ENCODE measurements around the gene ASXL2.
"Not testable (repeated sequence)": the region's sequence is repeated elsewhere in the genome, so short reads cannot be mapped to it uniquely, and the experiment has no call there.

The ASXL2 gene

GRCh38 chr2:25855065-25855464 lies 23.2 kb downstream of the ASXL2 start:
- Histone ChIP-seq H3K27ac (no peak overlapping the region), H3K4me3 (ENCODE audit: low read depth, low read length) (no peak overlapping the region), H3K9me3 (ENCODE audit: severe bottlenecking) (no peaks in the 10 kb centered on the region), H3K27me3 (ENCODE audit: insufficient read depth, low read depth, severe bottlenecking) (no peaks in the 10 kb centered on the region), H3K36me3 (peaks cover 3% of the 10 kb centered on the region; the same call in 1 of the 2 replicates)
- no peak for TF ChIP-seq CTCF (IDR thresholded peaks at IDR 0.05; ENCODE audit: low read depth, low read length)
- DNase-seq: no peak

DNA sequence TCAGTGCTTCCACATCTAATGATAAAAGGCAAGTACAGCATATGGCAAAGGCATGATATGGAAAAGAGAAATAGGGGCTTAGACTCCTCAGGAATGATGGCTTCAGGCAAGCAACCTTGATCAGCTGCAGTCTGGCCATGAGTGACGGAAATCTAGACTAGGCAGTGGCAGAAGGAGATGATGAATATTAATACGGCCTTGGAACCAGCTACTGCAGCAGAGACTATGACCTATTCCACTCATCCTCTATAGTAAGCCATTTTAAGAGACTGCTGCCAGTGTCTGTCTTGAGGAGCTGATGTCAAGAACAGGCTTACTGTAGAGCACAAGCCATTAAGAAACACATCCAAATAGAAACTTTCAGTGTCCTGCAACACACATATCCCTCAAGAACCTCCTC lies 23.7 kb downstream of the ASXL2 start:
- Histone ChIP-seq H3K27ac (no peak overlapping the region), H3K27me3 (ENCODE audit: insufficient read depth, low read depth, severe bottlenecking) (no peaks in the 10 kb centered on the region), H3K4me3 (ENCODE audit: low read depth, low read length) (no peak overlapping the region)

DNA sequence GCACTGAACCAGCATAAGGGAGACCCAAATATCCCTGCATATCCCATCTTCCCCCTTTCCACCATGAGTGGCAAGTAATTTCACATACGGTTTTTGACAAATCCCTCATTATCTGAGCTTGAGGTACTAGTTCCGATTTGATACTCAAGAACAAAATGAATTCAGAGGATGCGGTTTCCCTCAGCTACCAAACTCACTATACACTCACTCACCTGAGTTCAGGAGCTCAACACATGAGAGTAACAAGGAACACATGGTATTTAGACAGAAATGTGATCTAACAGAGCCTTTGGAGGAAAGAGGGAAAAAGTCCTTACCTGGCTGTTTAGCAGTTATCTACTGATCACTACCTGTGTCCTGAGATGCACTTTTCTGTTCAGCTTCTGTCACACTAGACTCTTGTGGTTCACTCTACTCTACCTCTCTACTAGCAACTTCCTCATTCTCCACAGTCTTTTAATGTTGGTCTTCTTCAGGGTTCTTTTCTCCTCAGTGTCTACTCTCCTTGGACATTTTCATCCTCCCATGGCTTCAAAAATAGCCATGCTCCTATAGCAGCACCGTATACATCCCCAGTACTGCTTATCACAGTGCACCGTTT lies 25.1 kb downstream of the ASXL2 start:
- H3K27ac ChIP-seq: no peak overlapping the region
- DNase-seq: no peak
- no peak for TF ChIP-seq CTCF (IDR thresholded peaks at IDR 0.05; ENCODE audit: low read depth, low read length)

More for the DNA sequence above, 23.7 kb downstream of the ASXL2 start:
- no peaks in the 10 kb centered on the region for H3K9me3 ChIP-seq (ENCODE audit: severe bottlenecking)
- DNase-seq: no peak
- no peak for TF ChIP-seq CTCF (IDR thresholded peaks at IDR 0.05; ENCODE audit: low read depth, low read length)
- peaks cover 3% of the 10 kb centered on the region; the same call in 1 of the 2 replicates for H3K36me3 ChIP-seq

GRCh38 chr2:25851740-25852503 lies 26.4 kb downstream of the ASXL2 start:
- H3K9me3 ChIP-seq (ENCODE audit: severe bottlenecking): no peaks in the 10 kb centered on the region
- H3K36me3 ChIP-seq: peaks cover 3% of the 10 kb centered on the region; the same call in 1 of the 2 replicates
- TF ChIP-seq CTCF (IDR thresholded peaks at IDR 0.05; ENCODE audit: low read depth, low read length): peak; percentile 57
- H3K4me3 ChIP-seq (ENCODE audit: low read depth, low read length): no peak overlapping the region
- no peak overlapping the region for H3K27ac ChIP-seq
- no peak for DNase-seq
- no peaks in the 10 kb centered on the region for H3K27me3 ChIP-seq (ENCODE audit: insufficient read depth, low read depth, severe bottlenecking)

More for the DNA sequence above, 25.1 kb downstream of the ASXL2 start:
- no peaks in the 10 kb centered on the region for H3K9me3 ChIP-seq (ENCODE audit: severe bottlenecking)
- peaks cover 3% of the 10 kb centered on the region; the same call in 1 of the 2 replicates for H3K36me3 ChIP-seq
- no peak overlapping the region for H3K4me3 ChIP-seq (ENCODE audit: low read depth, low read length)
- no peaks in the 10 kb centered on the region for H3K27me3 ChIP-seq (ENCODE audit: insufficient read depth, low read depth, severe bottlenecking)

GRCh38 chr2:25850400-25850799 lies 27.9 kb downstream of the ASXL2 start:
- H3K9me3 ChIP-seq (ENCODE audit: severe bottlenecking); H3K4me3 ChIP-seq (ENCODE audit: low read depth, low read length); H3K27ac ChIP-seq; H3K36me3 ChIP-seq; DNase-seq; H3K27me3 ChIP-seq (ENCODE audit: insufficient read depth, low read depth, severe bottlenecking): not testable (repeated sequence)

GRCh38 chr2:25849350-25849749 lies 28.9 kb downstream of the ASXL2 start:
- H3K9me3 ChIP-seq (ENCODE audit: severe bottlenecking); H3K27ac ChIP-seq; H3K4me3 ChIP-seq (ENCODE audit: low read depth, low read length); DNase-seq; H3K36me3 ChIP-seq; H3K27me3 ChIP-seq (ENCODE audit: insufficient read depth, low read depth, severe bottlenecking): not testable (repeated sequence)

Measured in WERI-Rb-1 (cell line).